ENCODE data around the gene NARF.

DNA sequence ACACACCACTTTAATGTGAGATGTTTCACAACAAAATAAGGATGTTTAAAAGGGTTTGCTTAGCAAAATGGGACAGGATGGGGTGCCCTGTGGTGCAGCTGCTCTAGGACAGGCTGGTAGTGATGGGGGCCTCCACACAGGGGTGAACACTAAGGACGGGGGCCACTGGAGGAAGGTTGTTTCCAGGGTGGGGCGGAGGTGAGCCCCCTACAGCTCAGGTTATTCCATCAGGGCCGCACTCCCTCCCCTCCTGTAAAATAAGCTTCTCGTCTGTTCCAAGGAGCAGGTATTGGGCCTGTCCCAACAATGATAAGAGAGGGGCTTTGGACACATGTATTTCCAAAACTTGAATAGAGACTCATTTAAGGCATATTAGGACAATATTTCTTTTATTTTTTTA lies 42.3 kb upstream of the NARF start:
- TF ChIP-seq POLR2AphosphoS5 (IDR thresholded peaks at IDR 0.05) (no peak), POLR2A (IDR thresholded peaks at IDR 0.05) (no peak)
- TF ChIP-seq, protein P1, sequence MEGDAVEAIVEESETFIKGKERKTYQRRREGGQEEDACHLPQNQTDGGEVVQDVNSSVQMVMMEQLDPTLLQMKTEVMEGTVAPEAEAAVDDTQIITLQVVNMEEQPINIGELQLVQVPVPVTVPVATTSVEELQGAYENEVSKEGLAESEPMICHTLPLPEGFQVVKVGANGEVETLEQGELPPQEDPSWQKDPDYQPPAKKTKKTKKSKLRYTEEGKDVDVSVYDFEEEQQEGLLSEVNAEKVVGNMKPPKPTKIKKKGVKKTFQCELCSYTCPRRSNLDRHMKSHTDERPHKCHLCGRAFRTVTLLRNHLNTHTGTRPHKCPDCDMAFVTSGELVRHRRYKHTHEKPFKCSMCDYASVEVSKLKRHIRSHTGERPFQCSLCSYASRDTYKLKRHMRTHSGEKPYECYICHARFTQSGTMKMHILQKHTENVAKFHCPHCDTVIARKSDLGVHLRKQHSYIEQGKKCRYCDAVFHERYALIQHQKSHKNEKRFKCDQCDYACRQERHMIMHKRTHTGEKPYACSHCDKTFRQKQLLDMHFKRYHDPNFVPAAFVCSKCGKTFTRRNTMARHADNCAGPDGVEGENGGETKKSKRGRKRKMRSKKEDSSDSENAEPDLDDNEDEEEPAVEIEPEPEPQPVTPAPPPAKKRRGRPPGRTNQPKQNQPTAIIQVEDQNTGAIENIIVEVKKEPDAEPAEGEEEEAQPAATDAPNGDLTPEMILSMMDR (IDR thresholded peaks at IDR 0.05), result no peak
